Subcutaneous abdominal adipose tissue (tissue), 5 donors: Measurements from ENCODE around the gene SIK3.
"Not testable (repeated sequence)": the region's sequence is repeated elsewhere in the genome, so short reads cannot be mapped to it uniquely, and the experiment has no call there.

Experiments
- H3K27ac ChIP-seq: one replicate; pipeline ENCODE4 v1.7.0; 2013; ENCODE audit warnings: low read depth, mild to moderate bottlenecking, inconsistent platforms, low read length, moderate library complexity
- H3K27me3 ChIP-seq, 5 donors: one replicate each; pipeline ENCODE4 v1.7.0; 2013; ENCODE audit warnings: low read length in 5 of 5, inconsistent platforms in 1 of 5; ENCODE audit not compliant: control insufficient read depth in 5 of 5, insufficient read depth in 4 of 5
- H3K36me3 ChIP-seq, 5 donors: one replicate each; pipeline ENCODE4 v1.7.0; 2013; ENCODE audit warnings: low read length in 5 of 5; ENCODE audit not compliant: control insufficient read depth in 5 of 5, insufficient read depth in 5 of 5
- H3K4me1 ChIP-seq, 5 donors: one replicate each; pipeline ENCODE4 v1.7.0; 2013; ENCODE audit warnings: low read length in 5 of 5, mild to moderate bottlenecking in 3 of 5, moderate library complexity in 1 of 5; ENCODE audit not compliant: control insufficient read depth in 5 of 5, insufficient read depth in 5 of 5
- H3K4me3 ChIP-seq, 5 donors: one replicate each; pipeline ENCODE4 v1.7.0; 2013; ENCODE audit warnings: low read length in 5 of 5, low read depth in 1 of 5
- H3K9ac ChIP-seq, 5 donors: one replicate each; pipeline ENCODE4 v1.7.0; 2013; ENCODE audit warnings: low read length in 5 of 5, mild to moderate bottlenecking in 4 of 5, moderate library complexity in 3 of 5
- H3K9me3 ChIP-seq, 5 donors: one replicate each; pipeline ENCODE4 v1.7.0; 2013; ENCODE audit warnings: low read length in 5 of 5; ENCODE audit not compliant: control insufficient read depth in 5 of 5
- donor health status: healthy.
- donor health status: healthy.
- donor health status: healthy.
- donor health status: healthy.
- donor health status: healthy.

The SIK3 gene

GRCh38 chr11:116804001-116804400 lies 294.2 kb downstream of the SIK3 start:
- no peak overlapping the region for H3K4me3 ChIP-seq
- H3K4me1 ChIP-seq = no peaks in the 10 kb centered on the region
- H3K27ac ChIP-seq = no peak overlapping the region
- H3K9me3 ChIP-seq = no peaks in the 10 kb centered on the region
- H3K27me3 ChIP-seq = no peaks in the 10 kb centered on the region
- H3K9ac ChIP-seq = no peak overlapping the region
- no peaks in the 10 kb centered on the region for H3K36me3 ChIP-seq

GRCh38 chr11:116801662-116802061 lies 296.6 kb downstream of the SIK3 start:
- H3K4me1 ChIP-seq, H3K27me3 ChIP-seq, H3K9me3 ChIP-seq, H3K9ac ChIP-seq, H3K36me3 ChIP-seq, H3K4me3 ChIP-seq, H3K27ac ChIP-seq: not testable (repeated sequence)

DNA sequence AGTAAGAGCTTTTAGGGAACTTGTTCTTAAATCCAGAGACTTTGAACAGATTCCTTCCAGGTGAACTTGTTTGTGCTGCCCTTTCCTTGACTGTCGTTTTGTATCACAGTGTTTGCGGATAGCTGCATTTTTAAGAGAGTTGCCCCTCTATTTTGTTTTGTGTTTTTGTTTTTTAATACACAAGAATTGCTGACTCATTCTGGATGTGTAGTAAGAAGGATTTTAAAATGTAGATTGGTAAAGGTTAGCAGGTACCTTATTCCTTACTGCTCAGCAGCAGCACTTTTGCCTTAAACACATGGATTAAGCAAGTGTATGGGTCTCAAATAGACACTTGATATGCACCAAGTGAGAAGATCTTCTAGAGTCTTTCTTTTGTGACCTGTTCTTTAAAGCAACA lies 297.6 kb downstream of the SIK3 start:
- no peak overlapping the region for H3K9ac ChIP-seq
- H3K4me3 ChIP-seq = no peak overlapping the region
- H3K9me3 ChIP-seq = no peaks in the 10 kb centered on the region
- no peaks in the 10 kb centered on the region for H3K27me3 ChIP-seq
- no peak overlapping the region for H3K27ac ChIP-seq
- H3K36me3 ChIP-seq = no peaks in the 10 kb centered on the region
- no peaks in the 10 kb centered on the region for H3K4me1 ChIP-seq

DNA sequence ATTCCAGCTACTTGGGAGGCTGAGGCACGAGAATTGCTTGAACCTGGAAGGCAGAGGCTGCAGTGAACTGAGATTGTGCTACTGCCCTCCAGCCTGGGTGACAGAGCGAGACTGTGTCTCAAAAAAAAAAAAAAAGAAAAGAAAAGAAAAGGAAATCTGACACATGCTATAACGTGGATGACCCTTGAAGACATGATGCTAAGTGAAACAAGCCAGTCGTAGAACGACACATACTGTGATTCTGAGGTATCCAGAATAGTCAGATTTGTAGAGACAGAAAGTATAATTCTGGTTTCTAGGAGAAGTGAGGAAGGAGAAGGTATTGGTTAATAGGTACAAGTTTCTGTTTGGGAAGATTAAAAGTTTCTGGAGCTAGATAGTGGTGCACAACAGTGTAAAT lies 299.9 kb downstream of the SIK3 start:
- H3K9ac ChIP-seq = no peak overlapping the region
- no peaks in the 10 kb centered on the region for H3K9me3 ChIP-seq
- H3K4me3 ChIP-seq = no peak overlapping the region
- H3K27me3 ChIP-seq = no peaks in the 10 kb centered on the region
- no peaks in the 10 kb centered on the region for H3K36me3 ChIP-seq
- no peak overlapping the region for H3K27ac ChIP-seq
- peaks cover 0 to 2% (median 0%) of the 10 kb centered on the region in 5 donors for H3K4me1 ChIP-seq

- H3K27me3 ChIP-seq = no peaks in the 10 kb centered on the region
- no peak overlapping the region for H3K9ac ChIP-seq
- no peaks in the 10 kb centered on the region for H3K9me3 ChIP-seq
- peaks cover 0 to 8% (median 3%) of the 10 kb centered on the region in 5 donors for H3K4me1 ChIP-seq
- H3K27ac ChIP-seq = no peak overlapping the region
- H3K4me3 ChIP-seq = no peak overlapping the region
- no peaks in the 10 kb centered on the region for H3K36me3 ChIP-seq
Observed at GRCh38 chr11:116797816-116798215, 300.4 kb downstream of the SIK3 start.

GRCh38 chr11:116796548-116796947 lies 301.7 kb downstream of the SIK3 start:
- Histone ChIP-seq H3K36me3 (no peaks in the 10 kb centered on the region), H3K27ac (no peak overlapping the region), H3K9ac (no peak overlapping the region), H3K9me3 (no peaks in the 10 kb centered on the region), H3K27me3 (no peaks in the 10 kb centered on the region), H3K4me1 (peaks cover 0 to 20% (median 12%) of the 10 kb centered on the region in 5 donors), H3K4me3 (no peak overlapping the region)

DNA sequence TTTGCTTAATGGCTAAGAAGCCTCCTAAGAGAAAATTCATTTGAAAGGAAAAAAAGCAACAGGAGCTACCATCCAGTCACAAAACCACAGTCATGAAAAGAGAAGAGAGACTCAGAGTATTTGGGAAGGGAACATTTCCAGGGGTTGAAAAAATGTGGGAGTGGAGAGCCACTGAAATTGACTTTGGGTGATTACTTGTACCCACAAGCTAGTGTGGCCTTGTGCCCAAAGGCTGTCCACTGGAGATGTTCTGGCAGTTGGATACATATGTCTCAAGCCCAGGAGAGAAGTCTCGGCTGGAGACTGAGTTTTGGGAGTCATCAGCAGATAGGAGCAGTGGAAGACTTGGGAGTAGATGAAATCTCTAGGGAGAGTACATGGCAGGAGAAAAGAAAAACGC lies 303.4 kb downstream of the SIK3 start:
- Histone ChIP-seq H3K4me3 (no peak overlapping the region), H3K4me1 (peaks cover 0 to 27% (median 19%) of the 10 kb centered on the region in 5 donors), H3K9ac (no peak overlapping the region), H3K36me3 (no peaks in the 10 kb centered on the region), H3K27ac (no peak overlapping the region), H3K27me3 (no peaks in the 10 kb centered on the region), H3K9me3 (no peaks in the 10 kb centered on the region)

- H3K9ac ChIP-seq = no peak overlapping the region
- H3K27me3 ChIP-seq = no peaks in the 10 kb centered on the region
- no peaks in the 10 kb centered on the region for H3K36me3 ChIP-seq
- H3K9me3 ChIP-seq = no peaks in the 10 kb centered on the region
- no peak overlapping the region for H3K27ac ChIP-seq
- H3K4me3 ChIP-seq = no peak overlapping the region
- H3K4me1 ChIP-seq = peaks cover 0 to 28% (median 20%) of the 10 kb centered on the region in 5 donors
Observed at GRCh38 chr11:116793772-116794097, 304.5 kb downstream of the SIK3 start.
